HepG2 (cell line): ENCODE results near the gene ABHD1. TPM values are rescaled to one million over a fixed set of nuclear protein-coding genes. Genes with fewer than 3 reads are reported as not detected.

Source experiments
- ATAC-seq: fragments of 200-7000 bp; cut with Tn5 transposase; 3 replicates; pipeline ENCODE4 v1.9.1; 2020; ENCODE audit warnings: mild to moderate bottlenecking, moderate library complexity
- BruUV-seq: library from RNA; stranded (reverse); fragments of 400-500 nt; replicated peaks from 2 replicates; lab custom pipeline; 2021; lab: Mats Ljungman, UMichigan
- CTCF ChIA-PET: fragments of 300-600 bp; formaldehyde crosslinking; extraction: SDS; loops from one replicate; lab custom pipeline; 2021; ENCODE audit warnings: low total read pairs, inconsistent platforms, low intra/inter-chr PET ratio; lab: Yijun Ruan, JAX
- POLR2A ChIA-PET: fragments of 350-600 bp; sonication (Branson Sonifier 250); formaldehyde crosslinking; loops from one replicate; lab custom pipeline; 2020; ENCODE audit warnings: antibody characterized with exemption, inconsistent platforms; lab: Yijun Ruan, JAX
- DNase-seq: peaks from one replicate; pipeline ENCODE4 v3.0.0-alpha.2; 2015; ENCODE audit warnings: low spot score
- FAIRE-seq: peaks from 3 replicates; lab custom pipeline; 2011; peaks lifted over from hg19 to GRCh38; lab: Jason Lieb, UNC
- H2AFZ ChIP-seq: one replicate; pipeline ENCODE4 v1.6.1; 2011; ENCODE audit warnings: low read length, inconsistent platforms
- H3K27ac ChIP-seq: fragments of 300-600 bp; 3 replicates; pipeline ENCODE4 v1.8.0; 2011; ENCODE audit warnings: mixed run types, mild to moderate bottlenecking, mixed read lengths, low read length, inconsistent platforms; ENCODE audit not compliant: insufficient read depth; ENCODE audit errors: extremely low read length
- H3K27me3 ChIP-seq, 2 experiments: fragments of 200-600 bp in 1 of 2; 2 replicates in 1 of 2; 3 replicates in 1 of 2; pipeline versions ENCODE4 v1.6.0 to v1.8.0; 2011; ENCODE audit warnings: low read length in 2 of 2, mild to moderate bottlenecking in 2 of 2, moderate library complexity in 2 of 2, inconsistent platforms in 1 of 2; ENCODE audit not compliant: insufficient read depth in 2 of 2, control insufficient read depth in 1 of 2
- H3K36me3 ChIP-seq, 2 experiments: fragments of 200-600 bp in 1 of 2; replicated peaks in 1 of 2; 2 replicates in 1 of 2; 3 replicates in 1 of 2; pipeline versions ENCODE4 v1.5.1 to v1.8.0; 2011; ENCODE audit warnings: low read length in 2 of 2, inconsistent platforms in 1 of 2; ENCODE audit not compliant: insufficient read depth in 2 of 2, control insufficient read depth in 1 of 2
- H3K4me1 ChIP-seq: 2 replicates; pipeline ENCODE4 v1.5.1; 2012; ENCODE audit warnings: low read length, inconsistent platforms; ENCODE audit not compliant: insufficient read depth
- H3K4me2 ChIP-seq: 2 replicates; pipeline ENCODE4 v1.6.0; 2011; ENCODE audit warnings: low read depth, low read length, inconsistent platforms
- H3K4me3 ChIP-seq, 3 experiments: fragments of 200-600 bp in 1 of 3; sonication (generic), shearing (Covaris generic) in 1 of 3; replicated peaks in 1 of 3; 2 replicates each; pipeline ENCODE4 v1.5.1; 2011 to 2016; ENCODE audit warnings: low read length in 3 of 3, inconsistent platforms in 2 of 3, low read depth in 2 of 3, mild to moderate bottlenecking in 2 of 3, control low read depth in 1 of 3, mixed read lengths in 1 of 3; ENCODE audit not compliant: insufficient read depth in 1 of 3
- H3K79me2 ChIP-seq: one replicate; pipeline ENCODE4 v1.6.1; 2011; ENCODE audit warnings: low read length, inconsistent platforms; ENCODE audit not compliant: insufficient read depth
- H3K9ac ChIP-seq: 2 replicates; pipeline ENCODE4 v1.6.0; 2011; ENCODE audit warnings: mild to moderate bottlenecking, low read depth, low read length, inconsistent platforms; ENCODE audit not compliant: insufficient read depth
- H3K9me3 ChIP-seq: 2 replicates; pipeline ENCODE4 v1.5.1; 2012; ENCODE audit warnings: mild to moderate bottlenecking, low read length
- H4K20me1 ChIP-seq: 2 replicates; pipeline ENCODE4 v1.6.0; 2011; ENCODE audit warnings: inconsistent platforms, mild to moderate bottlenecking, low read length, moderate library complexity; ENCODE audit not compliant: insufficient read depth
- E2F5 ChIP-seq: sonication (generic); formaldehyde crosslinking; conservative IDR thresholded peaks from 2 replicates; pipeline ENCODE4 v1.4.0; 2020; ENCODE audit warnings: missing genetic modification reagents
- HNRNPLL ChIP-seq: fragments of 200-400 bp; formaldehyde crosslinking; IDR thresholded peaks from 2 replicates; pipeline ENCODE4 v1.6.1; 2017; ENCODE audit warnings: mild to moderate bottlenecking, low read depth, low read length; ENCODE audit not compliant: poor library complexity, severe bottlenecking
- IKZF4 ChIP-seq: sonication (generic); formaldehyde crosslinking; IDR thresholded peaks from 2 replicates; pipeline ENCODE4 v1.5.1; 2020; ENCODE audit warnings: borderline replicate concordance, mild to moderate bottlenecking, low read depth, missing genetic modification reagents; ENCODE audit errors: not compliant biosample characterization
- KDM2A ChIP-seq: sonication (generic); formaldehyde crosslinking; IDR thresholded peaks from 2 replicates; pipeline ENCODE4 v1.4.0; 2020; ENCODE audit warnings: low read depth, missing genetic modification reagents, borderline replicate concordance
- KLF12 ChIP-seq: sonication (generic); formaldehyde crosslinking; IDR thresholded peaks from 2 replicates; pipeline ENCODE4 v1.4.0; 2020; ENCODE audit warnings: missing genetic modification reagents, borderline replicate concordance
- MAFF ChIP-seq: IDR thresholded peaks from 2 replicates; pipeline ENCODE4 v1.6.1; 2011; ENCODE audit warnings: low read depth, low read length, improper control_type of control experiment
- NFAT5 ChIP-seq: sonication (generic); formaldehyde crosslinking; IDR thresholded peaks from 2 replicates; pipeline ENCODE4 v1.4.0; 2020; ENCODE audit warnings: missing genetic modification reagents
- SKIL ChIP-seq: sonication (generic); formaldehyde crosslinking; IDR thresholded peaks from 2 replicates; pipeline ENCODE4 v1.8.0; 2022; ENCODE audit warnings: missing genetic modification reagents, mild to moderate bottlenecking, moderate library complexity, borderline replicate concordance
- ZBTB14 ChIP-seq: sonication (generic); formaldehyde crosslinking; IDR thresholded peaks from 2 replicates; pipeline ENCODE4 v1.4.0; 2020; ENCODE audit warnings: missing genetic modification reagents
- ZNF136 ChIP-seq: sonication (generic); formaldehyde crosslinking; IDR thresholded peaks from 2 replicates; pipeline ENCODE4 v1.8.1; 2022; ENCODE audit warnings: low read depth, mild to moderate bottlenecking, moderate library complexity, missing genetic modification reagents
- WGBS: methylation state at CpG from one replicate; pipeline ENCODE4 v1.1.6; 2017; ENCODE audit warnings: low lambda C conversion rate; 5-methylcytosine and 5-hydroxymethylcytosine counted together
- in situ Hi-C: cut with HindIII; loops from 2 replicates; pipeline ENCODE4 v1.10.0; 2017; ENCODE audit warnings: low pct_unique_long_range_greater_than_20kb; ENCODE audit not compliant: extremely low pct_ligation_motif_present
- intact Hi-C: fragments of 100-400 bp; cut with micrococcal nuclease; formaldehyde crosslinking; loops from one replicate; pipeline ENCODE4 v1.10.0; 2022; ENCODE audit not compliant: unreplicated experiment
- polyA plus RNA-seq, 8 experiments: library from polyadenylated mRNA; depleted of rRNA in 3 of 8; stranded (reverse) in 7 of 8; unstranded in 1 of 8; fragments of >200 nt; fragmentation: Illumina TruSeq in 4 of 8; extraction: Trizol in 4 of 8; gene quantifications; 2 replicates each; pipeline versions ENCODE4 v1.2.1 to v1.2.3, GENCODE V29; 2011 to 2016; ENCODE audit warnings: low read depth in 4 of 8, missing spikeins in 1 of 8, mixed read lengths in 1 of 8; ENCODE audit not compliant: insufficient read depth in 1 of 8
- total RNA-seq, 5 experiments: library from RNA; depleted of rRNA; stranded (reverse); fragments of >200 nt; fragmentation: Illumina TruSeq; extraction: Trizol; gene quantifications; 2 replicates each; pipeline ENCODE4 v1.2.3, GENCODE V29; 2016; ENCODE audit warnings: low read depth in 1 of 5

ABHD1 gene
- total and polyA plus RNA-seq, 2 of the 13 experiments (the other 11 are each of a cell fraction or from before 2014, with no cell fraction given): 0.04 to 0.81 TPM

GRCh38 chr2:27118525-27119329, 4.9 kb upstream of the ABHD1 start, which contains the start of gene CGREF1:
Gene CGREF1, minus strand, starts transcription at chr2:27119128. Its CDS starts 14,762 bp downstream, at chr2:27104366.
- WGBS: 44% methylated on average over 40 of the region's 84 CpGs
- Histone ChIP-seq H3K27me3 (peaks cover 2 to 40% of the 10 kb centered on the region in 2 experiments; a peak in 4 of 5 replicates), H3K4me3 (peak within 1 kb of the TSS; percentile 53 to 82 (median 60)), H4K20me1 (no peaks in the 10 kb centered on the region), H3K4me2 (peak within 1 kb of the TSS; percentile 92), H3K27ac (no peak within 1 kb of the TSS), H3K9me3 (no peaks in the 10 kb centered on the region), H2AFZ (no peak within 1 kb of the TSS), H3K79me2 (no peaks in the 10 kb centered on the region), H3K36me3 (no peaks in the 10 kb centered on the region), H3K9ac (peak within 1 kb of the TSS; percentile 70), H3K4me1 (peaks cover 64% of the 10 kb centered on the region)
- BruUV-seq: no TSS peak
- in situ Hi-C loops: no loop called here
- CTCF ChIA-PET: no interaction called here
- POLR2A ChIA-PET: interaction anchor here (0.7 to 1.7 kb wide), 6 partner anchors 11 to 93 kb away, joined by 3 to 11 read pairs (median 4); partner anchors contain the start of genes ATRAID, PREB and SLC5A6
- ATAC-seq (peak; percentile 40), FAIRE-seq (no peak), DNase-seq (no peak)
- intact Hi-C loops: loop anchor here (5.0 kb wide), 1 partner anchor 74 kb away; no protein-coding TSS in a partner anchor
- TF ChIP-seq HNRNPLL (peak; percentile 21), KLF12 (no peak), NFAT5 (CRISPR knock-in tag) (no peak), KDM2A (CRISPR knock-in tag) (0 out of 2 replicates have a peak, but pooled peaks have one; percentile 41), MAFF (no peak), E2F5 (no peak; the same call in 1 of the 2 replicates), SKIL (0 out of 2 replicates have a peak, but pooled peaks have one; percentile 13), IKZF4 (no peak), ZBTB14 (peak; percentile 89), ZNF136 (no peak)
